Stimulated activated CD8-positive, alpha-beta memory T cell treated with anti-CD3 and anti-CD28 coated beads, Interleukin-12 subunit alpha, Interleukin-12 subunit beta, amount 100 ng/mL, for 24 hours (primary cell): Measurements from ENCODE around the gene MLIP.
"Not testable (repeated sequence)": the region's sequence is repeated elsewhere in the genome, so short reads cannot be mapped to it uniquely, and the experiment has no call there.

ENCODE experiments used
- DNase-seq: peaks from one replicate; pipeline ENCODE4 v3.0.0-alpha.2; 2020; ENCODE audit errors: extremely low read depth

MLIP gene, protein sequence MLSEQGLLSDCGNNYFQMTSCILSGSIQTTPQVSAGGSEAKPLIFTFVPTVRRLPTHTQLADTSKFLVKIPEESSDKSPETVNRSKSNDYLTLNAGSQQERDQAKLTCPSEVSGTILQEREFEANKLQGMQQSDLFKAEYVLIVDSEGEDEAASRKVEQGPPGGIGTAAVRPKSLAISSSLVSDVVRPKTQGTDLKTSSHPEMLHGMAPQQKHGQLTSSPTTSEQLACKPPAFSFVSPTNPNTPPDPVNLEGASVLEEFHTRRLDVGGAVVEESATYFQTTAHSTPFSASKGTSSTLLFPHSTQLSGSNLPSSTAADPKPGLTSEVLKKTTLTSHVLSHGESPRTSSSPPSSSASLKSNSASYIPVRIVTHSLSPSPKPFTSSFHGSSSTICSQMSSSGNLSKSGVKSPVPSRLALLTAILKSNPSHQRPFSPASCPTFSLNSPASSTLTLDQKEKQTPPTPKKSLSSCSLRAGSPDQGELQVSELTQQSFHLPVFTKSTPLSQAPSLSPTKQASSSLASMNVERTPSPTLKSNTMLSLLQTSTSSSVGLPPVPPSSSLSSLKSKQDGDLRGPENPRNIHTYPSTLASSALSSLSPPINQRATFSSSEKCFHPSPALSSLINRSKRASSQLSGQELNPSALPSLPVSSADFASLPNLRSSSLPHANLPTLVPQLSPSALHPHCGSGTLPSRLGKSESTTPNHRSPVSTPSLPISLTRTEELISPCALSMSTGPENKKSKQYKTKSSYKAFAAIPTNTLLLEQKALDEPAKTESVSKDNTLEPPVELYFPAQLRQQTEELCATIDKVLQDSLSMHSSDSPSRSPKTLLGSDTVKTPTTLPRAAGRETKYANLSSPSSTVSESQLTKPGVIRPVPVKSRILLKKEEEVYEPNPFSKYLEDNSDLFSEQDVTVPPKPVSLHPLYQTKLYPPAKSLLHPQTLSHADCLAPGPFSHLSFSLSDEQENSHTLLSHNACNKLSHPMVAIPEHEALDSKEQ

DNA sequence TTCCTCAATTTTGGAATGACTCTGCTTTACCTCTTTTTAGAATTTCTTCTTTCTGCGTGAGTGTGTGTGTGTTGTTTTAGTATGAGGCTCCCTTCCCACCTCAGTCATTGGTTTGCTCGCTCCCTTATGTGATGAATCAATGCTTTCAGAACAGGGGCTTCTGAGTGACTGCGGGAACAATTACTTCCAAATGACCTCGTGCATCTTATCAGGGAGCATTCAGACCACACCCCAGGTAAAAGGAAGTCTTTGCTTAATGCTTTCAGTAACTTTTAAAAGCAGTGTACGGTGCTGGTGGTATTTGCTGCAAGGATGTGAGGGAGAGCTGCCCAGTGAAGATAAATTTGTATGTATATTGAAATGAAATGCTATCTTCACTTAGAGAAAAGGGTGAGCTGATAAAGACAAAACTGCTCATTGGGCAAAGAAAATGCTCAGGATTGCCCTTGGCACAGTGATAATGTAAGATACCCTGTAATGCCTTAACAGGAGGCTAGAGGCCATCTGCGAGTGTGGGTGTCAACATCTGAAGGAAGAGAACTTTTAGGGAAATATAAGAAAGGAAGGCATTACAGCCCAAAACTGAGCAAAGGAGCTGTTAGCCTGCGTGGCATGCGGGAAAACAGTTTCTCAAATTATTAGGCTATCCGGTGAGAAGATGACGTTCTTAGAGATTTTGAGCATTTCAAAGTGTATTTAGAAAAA is at the start of gene MLIP:
TSS of gene MLIP (plus strand) at position 103 of the 705 bp plus-strand sequence. CDS start at position 140, 37 bp downstream.
- no peak for DNase-seq

DNA sequence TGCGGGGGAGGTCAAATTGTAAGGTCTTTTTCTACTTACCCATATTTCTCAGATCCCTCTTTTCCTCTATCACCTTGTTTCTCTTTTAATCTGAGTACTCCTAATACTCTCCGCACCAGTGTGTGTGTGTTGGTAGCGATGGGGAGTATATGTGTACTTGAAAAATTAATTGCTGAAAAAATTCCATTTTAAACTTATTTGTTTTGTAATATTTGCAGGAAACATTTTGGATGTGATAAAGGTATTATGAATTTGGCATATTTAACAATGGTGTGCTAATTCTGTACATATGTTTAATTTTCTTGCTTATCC is 48.1 kb upstream of the MLIP start:
- DNase-seq: no peak

DNA sequence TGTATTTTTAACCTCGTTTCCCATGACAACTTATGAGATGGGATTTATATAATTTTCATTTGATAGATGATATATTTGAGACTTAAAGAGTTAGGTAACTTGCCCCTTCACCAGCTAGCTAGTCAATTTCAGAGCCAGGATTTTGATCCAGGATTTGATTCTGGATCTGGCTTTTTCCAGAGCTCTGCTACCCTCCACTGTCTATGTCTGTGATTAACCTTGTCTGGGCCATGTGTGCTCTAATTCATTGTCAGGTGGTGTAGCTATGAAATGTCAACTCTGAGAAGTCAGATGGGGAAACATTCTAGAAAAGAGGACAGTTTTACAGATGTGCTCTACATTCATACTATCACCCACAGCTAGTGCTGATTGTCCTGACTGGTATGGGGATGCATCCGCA is 42.5 kb upstream of the MLIP start:
- no peak for DNase-seq

DNA sequence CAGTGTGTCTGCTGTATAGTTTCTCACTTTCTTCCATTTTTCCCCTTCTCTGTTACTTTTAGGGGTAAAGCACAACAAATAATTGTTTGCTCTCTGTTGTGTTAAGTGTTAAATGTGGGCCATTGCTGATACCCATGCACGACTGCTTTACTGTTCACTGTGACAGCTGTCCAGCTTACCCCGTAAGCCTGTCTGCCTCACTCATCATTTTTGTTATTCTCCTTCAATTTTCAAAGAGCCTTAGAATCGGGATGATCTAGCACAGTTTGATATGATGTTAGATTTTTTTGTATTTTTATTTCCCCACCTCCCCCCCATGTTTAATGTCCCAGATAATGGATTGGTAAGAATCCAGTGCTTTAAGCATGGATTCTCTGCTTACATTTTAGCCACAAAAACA is 41.2 kb upstream of the MLIP start:
- no peak for DNase-seq

DNA sequence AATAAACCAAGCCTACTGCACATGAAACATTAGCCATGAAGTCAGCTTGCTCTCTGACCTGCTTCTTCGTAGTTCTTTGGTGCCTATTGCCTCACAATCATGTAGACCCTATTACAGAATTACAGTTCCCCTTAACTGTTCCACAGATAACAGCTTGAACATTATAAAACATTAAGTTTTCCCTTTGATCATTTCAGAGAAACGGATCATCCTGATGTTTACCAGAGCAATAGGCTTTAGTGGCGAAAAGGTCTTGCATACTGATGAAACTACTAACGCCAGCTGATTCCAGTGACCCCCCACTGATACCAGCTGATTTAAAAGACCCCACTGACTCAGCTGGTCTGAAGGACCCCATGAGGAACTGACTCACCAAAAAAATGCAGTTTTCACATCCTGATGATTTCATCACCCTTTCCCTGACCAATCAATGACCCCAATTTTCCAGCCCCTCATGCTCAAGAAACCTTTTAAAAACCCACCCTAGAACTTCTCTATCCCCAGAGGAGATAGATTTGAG is 39.4 kb upstream of the MLIP start:
- no peak for DNase-seq

DNA sequence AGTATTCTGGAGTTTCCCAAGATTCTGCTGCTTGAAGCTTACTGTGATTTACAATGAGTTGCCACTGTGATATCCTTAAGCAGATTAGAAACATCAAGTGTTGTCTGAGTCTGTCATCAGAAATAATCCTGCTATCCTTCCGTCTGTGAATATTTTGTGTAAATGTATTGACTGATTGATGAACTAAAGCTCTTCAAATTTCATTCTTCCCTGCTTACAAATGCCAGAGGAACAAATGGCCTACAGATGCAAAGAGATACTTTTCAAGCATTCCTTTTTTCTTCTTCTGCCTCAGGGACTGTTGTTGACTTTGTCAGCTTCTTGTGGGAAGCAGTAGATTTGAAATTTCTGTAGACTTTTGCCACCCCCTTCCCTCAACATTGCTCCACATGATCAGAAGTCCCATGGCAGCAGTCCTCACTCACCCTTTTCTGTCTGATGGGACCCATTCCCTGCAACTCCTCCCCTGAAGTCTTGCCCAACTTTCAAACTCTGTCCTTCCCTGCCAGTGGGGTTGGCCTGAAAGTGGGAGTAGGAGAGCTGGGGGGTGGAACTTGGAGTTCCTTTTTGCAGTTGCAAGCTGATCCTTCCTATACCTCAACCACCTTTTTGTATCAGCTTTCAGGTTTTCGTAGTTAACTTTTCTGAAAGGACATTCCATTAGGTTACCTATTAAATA is 38.5 kb upstream of the MLIP start:
- DNase-seq: no peak

DNA sequence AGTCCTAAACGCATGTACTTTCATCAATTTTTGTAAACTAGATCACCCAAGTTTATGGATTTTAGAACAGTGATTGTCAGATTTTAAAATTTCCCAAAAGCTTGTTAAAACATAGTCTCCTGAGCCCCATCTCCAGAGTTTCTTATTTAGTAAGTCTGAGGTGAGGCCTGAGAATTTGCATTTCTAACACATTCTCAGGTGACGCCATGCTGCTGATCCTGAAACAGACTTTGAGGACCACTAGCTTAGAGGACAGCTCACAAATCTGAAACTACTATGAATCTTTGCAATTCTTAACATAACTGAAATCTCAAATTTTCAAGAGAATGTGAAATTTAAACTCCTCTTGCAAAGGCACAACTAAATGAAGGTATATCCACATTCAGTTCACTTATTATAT is 37.8 kb upstream of the MLIP start:
- no peak for DNase-seq

DNA sequence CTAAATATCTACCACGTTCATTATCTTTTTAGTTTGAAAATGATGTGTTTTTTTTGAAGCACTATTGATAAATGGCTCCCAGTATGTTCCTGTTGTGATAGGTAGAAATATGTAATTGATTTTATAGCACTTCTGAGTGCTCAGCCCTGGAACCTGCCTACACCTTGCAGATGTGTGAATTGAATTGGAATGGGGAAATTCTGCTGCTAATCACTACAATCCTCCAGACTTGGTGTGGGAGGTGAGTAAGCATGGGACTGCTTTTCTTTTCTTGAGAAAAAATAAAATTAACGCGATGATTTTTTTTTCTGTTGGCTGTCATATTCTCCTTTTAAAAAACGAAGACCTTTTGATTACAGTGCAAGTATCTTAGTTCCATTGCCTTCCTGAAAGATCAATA is 37.1 kb upstream of the MLIP start:
- no peak for DNase-seq

DNA sequence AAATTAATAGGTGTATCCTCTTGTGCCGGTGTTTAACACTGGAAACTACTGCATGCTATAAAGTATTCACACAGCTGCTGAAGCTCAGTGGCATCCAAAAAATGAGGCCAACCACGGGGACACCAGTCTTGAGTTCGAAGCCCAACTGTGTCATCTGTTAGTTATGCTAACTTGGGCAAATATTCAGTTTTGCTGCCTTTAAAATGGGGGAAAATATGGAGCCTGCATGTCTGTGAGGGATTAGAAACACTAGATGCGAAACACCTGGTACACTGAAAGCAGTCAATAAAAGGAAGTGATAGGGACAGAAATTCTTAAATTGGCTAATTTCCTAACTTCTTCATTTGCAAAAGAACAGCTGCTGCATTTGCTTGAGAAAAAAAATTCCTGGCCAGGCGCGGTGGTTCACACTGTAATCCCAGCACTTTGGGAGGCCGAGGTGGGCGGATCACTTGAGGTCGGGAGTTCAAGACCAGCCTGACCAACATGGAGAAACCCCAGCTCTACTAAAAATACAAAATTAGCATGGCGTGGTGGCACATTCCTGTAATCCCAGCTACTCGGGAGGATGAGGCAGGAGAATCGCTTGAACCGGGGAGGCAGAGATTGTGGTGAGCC is 36.6 kb upstream of the MLIP start:
- no peak for DNase-seq

DNA sequence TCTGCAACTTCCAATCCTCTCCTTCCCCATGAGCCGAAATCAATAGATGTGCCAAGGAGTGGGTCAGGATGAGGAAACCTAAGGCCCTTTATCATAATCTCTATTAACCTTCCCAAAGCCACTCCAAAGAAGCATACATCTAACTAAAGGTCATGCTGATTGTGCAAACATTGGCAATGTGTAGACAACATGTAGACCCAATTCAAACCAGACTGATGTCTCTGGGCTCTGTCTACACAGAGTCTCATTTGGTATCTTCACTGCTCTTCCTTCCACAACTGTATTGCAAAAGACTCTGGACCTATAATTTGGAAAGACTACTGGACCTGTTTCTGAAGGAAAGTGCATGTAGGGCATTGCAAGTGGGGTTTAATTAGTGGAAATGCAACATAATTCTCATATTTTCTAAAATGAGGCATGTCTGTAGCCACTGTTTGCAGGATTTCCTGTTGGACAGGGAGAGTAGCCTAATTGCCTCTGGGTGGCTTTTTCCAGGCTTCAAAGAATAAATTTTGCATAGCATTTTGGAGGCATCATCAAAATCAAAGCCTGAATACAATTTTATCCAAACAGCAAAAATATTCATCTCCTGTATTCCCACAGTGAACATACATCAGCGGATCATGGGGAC is 35.0 kb upstream of the MLIP start:
- DNase-seq: no peak

DNA sequence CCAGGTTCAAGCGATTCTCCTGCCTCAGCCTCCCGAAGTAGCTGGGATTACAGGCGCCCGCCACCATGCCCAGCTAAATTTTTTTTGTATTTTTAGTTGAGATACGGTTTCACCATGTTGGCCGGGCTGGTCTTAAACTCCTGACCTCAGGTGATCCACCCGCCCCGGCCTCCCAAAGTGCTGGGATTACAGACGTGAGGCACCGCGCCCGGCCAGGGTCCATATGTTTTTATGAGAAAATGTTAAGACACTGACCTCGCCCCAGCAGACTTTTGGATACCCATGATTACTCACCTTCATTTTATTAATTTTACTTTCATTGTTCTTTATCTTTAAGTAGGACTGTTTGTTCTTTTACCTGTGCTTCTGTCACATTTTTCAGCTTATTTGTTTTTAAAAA is 29.7 kb upstream of the MLIP start:
- DNase-seq: not testable (repeated sequence)

DNA sequence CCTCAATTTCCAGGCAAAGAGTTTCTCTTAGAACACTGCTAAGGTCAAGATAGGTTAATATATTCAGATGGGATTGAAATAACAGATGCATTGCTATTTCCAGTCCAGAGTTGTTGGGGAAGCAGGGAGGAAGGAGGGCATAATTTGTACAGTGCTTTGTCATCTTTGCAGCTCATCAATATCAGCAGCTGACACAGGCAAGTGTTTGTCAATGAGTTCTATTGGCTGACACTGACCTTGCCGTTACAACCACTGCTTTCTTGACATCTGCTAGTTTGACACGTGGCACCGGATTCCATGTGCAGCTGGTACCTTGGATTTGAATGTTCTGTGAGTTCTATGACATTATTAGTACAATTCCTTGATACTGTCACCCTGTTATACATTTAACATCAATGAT is 28.0 kb upstream of the MLIP start:
- DNase-seq: no peak

DNA sequence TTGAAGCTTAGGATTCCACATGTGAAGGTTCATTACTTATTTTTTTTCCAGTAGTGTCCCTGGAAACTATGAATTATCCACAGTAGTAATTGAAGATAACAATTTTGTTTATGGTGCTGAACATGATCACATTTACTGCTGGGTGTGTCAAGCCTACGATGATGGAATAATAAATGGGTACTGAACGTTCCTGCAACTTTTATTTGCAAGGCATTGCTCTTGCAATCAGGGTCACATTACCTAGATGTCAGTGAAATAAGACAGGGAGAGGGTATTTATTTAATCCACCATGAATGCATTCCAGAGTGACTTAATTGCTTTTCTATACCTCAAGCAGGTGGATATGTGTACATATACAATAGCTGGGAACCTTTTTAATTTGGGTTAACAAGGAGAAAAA is 27.0 kb upstream of the MLIP start:
- no peak for DNase-seq

DNA sequence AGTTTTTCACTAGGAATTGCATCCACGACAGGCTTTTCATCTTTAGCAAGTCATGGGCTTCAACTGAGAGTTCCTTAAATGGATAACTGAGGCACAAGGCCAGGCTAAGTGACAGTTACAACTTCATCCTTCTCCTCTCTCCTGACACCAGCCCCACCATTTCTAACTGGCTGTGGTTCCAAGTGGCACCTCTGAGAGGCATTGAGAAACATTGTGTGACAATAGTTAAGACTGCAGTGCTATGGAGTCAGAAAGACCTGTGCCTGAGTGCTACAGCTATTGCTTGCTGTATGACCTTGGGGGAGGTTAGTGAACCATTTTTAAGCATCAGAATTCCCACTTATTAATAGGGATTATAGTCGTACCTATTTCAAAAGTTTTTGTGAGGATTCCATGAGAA is 26.2 kb upstream of the MLIP start:
- DNase-seq: no peak

DNA sequence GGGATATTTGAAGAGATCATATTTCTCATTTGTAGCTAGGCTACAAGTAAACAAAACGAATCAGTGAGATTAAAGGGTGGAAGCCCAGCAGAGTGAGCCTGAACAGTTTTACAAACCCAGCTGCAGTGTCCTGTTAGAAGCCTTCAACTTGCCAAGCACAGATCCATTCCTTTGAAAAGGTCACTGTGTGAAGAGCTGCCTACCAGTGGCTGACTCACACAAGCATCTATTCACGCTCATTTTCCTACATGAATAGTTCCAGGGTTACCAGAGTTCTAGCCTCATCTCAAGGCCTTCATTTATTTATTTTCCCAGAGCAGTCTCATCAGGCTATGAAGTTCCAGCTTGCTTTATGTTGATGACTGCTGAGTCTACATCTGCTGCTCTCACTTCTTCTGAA is 25.7 kb upstream of the MLIP start:
- no peak for DNase-seq

DNA sequence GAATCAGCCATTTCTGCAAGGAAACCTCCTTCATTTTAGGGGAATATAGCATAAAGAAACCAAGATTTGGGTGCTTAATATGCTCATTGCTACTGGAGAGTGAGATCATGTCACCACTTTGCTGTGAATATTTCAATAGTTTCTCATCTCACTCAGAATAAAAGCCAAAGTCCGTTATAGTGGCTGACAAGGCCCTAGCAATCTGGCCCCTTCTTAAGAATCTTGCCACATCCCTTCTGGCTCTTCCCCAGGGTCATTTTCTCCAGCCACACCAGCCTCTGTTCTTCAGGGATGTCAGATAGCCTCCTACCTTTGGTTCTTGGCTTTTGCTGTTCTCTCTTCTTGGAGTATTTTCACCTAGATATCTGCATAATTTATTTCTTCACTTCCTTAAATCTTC is 24.8 kb upstream of the MLIP start:
- DNase-seq: no peak

DNA sequence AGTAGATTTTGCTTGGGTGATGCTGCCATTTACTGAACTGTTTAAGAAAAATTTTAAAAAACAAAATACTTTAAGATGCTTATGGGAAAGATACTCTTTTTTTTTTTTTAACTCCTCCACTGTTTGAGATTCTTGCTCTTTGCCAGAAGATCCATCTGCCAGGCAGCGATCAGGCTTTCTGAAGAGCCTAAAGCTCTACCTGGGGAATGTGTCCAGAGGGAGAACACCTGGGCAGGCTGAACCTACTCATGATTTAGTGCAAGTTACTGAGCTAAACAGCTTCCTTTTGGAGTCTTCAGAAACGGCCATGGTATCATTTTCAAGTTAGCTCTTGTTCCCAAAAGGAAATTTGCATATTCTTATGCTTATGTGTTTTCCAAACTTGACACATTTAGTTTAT is 23.5 kb upstream of the MLIP start:
- DNase-seq: no peak

DNA sequence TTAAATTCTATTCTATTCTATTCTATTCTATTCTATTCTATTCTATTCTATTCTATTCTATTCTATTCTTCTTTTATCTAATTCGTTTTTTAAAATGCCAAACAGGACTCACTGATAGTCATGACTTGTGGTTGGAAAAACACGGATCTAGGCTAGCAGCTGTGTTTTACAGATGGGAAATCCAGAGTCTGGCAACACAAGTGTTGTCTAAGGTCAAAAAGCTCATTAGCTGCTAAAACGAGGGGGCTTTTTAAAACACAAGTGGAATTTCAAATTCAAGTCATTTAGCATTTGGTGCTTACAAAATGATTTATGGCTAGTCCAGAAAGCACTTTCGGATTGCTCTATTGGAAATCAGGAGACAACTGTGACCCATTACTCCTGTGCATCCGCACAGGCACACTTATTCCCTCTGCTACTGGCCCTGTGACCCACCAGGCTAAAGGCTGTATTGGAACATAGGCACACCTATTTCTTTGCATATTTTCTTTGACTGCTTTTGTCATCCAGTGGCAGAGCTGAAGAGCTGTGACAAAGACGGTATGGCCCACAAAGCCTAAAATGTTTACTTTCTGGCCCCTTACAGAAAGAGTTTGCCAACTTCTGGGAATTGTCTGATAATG is 17.8 kb upstream of the MLIP start:
- no peak for DNase-seq

DNA sequence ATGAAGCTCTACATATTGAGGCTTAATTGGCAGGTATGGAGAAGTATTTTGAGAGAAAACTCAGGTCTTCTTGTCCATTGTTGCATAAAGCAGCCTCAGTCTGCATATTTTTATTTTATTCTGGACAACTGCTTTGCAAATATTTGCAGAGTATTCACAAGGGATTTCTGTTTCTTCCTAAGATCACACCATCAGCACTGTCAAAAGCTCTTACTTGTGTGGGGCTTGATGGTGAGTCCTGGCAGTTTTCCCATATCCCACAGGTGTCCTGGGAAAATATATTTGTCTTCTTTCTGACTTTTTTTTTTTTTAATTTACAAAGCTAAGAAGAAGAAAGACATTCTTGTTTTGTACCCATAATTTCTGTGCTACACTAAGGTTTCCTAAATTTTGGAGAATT is 16.9 kb upstream of the MLIP start:
- DNase-seq: no peak

DNA sequence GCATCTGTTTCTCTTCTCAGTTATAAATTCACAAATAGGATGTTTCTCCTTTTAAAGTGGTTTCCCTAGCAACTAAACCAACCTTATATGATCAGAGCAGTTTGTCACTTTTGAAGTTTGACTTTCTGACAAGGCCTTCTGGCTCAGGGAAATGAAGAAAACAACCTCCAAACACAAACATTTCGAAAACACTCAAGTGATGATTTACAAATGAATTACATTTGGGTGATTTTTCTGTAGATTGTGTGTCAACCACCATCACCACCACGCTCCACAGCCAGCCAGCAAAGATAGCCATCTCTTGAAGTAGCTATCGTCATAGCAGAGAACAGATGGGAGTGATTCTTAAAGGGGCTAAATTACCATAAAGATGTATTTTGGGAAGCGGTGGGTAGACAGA is 16.5 kb upstream of the MLIP start:
- no peak for DNase-seq
